Posterior vena cava (tissue), 2 donors: Measurements from ENCODE around the gene BRF1. TPM values are rescaled to one million over a fixed set of nuclear protein-coding genes. Genes with fewer than 3 reads are reported as not detected.

Experiments
- DNase-seq: peaks from one replicate; pipeline ENCODE4 v3.0.0-alpha.2; 2020; ENCODE audit warnings: low spot score
- intact Hi-C, 2 donors: fragments of 100-400 bp; cut with DNase I; formaldehyde crosslinking; loops; one replicate each; pipeline versions ENCODE4 v1.14.1 to v1.14.2; 2022 to 2023
- total RNA-seq, 2 donors: library from RNA; stranded (reverse); fragmentation: NEBNext Ultra II Directional; extraction: Animal tissue kit (Norgen Biotek cat#: 25700); gene quantifications; one replicate each; pipeline ENCODE4 v1.2.1, GENCODE V29; 2021
- donor health status: DM: yes; HTN: yes; CAD: no.
- donor health status: DM: yes; HTN: yes; CAD: no.

BRF1 gene
- total RNA-seq, 2 donors from 2014 or later = 18.8 to 19.4 TPM

DNA sequence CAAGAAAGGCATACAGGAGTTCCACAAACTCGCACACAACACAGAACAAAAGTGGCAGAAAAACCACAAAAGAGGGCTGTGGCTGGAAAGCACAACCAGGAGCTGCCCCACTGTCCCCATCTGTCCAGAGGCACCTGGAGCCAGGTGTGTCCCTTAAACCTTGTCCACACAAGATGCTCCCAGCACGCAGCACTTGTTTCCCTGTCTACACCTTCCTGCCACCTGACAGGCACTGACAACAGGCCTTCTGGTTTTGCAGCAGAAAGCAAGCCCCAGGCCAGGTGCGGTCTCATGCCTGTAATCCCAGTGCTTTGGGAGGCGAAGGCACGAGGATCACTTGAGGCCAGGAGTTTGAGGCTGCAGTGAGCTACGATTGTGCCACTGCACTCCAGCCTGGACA lies 48.9 kb downstream of the BRF1 start:
- intact Hi-C loops = no loop called here
- DNase-seq = peak; percentile 58

DNA sequence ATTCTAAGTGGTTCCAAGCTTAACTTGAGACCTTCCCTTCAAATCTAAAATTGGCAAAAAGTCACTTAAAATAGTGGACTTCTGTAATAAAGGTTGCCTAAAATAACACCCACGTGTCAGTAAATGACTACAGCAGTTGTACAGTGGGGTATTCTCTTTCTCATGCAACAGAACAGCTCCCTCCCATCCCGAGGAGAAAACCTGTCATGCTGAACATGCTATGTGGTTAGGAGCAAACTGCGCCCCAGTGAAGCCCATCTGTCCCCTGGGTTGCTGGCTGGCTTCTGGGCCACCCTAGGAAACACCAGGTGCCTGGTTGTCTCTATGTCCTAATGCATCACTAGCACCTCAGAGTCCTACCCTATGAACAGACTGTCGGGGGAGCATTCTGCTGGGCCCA lies 49.8 kb downstream of the BRF1 start:
- no peak for DNase-seq
- intact Hi-C loops = no loop called here

DNA sequence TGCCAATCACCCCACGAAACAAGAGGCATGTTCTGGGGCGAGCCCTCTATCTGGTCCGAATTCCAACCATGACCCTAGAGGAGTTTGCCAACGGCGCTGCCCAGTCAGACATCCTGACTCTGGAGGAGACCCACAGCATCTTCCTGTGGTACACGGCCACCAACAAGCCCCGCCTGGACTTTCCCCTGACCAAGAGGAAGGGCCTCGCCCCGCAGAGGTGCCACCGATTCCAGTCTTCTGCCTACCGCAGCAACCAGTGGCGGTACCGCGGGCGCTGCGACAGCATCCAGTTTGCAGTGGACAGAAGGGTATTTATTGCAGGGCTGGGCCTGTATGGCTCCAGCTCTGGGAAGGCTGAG lies 50.8 kb downstream of the BRF1 start:
- peak; percentile 72 for DNase-seq
- intact Hi-C loops = no loop called here

DNA sequence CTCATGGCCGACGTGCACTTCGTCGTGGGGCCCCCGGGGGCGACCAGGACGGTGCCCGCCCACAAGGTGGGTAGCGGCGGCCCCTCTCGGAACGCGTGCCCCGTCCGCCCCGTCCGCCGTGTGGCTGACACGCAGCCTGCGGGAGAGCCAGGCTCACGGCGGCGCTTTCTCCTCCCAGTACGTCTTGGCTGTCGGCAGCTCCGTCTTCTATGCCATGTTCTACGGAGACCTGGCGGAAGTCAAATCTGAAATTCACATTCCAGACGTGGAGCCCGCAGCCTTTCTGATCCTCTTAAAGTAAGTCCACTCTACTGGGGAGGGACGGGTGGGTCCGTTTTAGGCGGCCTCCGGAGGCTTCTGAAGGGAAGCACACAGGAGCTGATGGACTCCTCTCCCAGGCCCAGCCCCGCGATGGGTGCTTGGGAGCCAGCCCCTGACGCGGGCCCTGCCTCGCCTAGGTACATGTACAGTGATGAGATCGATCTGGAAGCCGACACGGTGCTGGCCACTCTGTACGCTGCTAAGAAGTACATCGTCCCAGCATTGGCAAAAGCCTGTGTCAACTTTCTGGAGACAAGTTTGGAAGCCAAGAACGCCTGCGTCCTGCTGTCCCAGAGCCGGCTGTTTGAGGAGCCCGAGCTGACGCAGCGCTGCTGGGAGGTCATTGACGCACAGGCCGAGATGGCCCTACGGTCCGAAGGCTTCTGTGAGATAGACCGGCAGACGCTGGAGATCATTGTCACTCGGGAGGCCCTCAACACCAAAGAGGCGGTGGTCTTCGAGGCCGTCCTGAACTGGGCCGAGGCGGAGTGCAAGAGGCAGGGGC lies 51.4 kb downstream of the BRF1 start:
- peak; percentile 85 for DNase-seq
- intact Hi-C loops = loop anchor here in 1 of 2 donors (5.0 kb wide), 1 partner anchor 47 kb away; no protein-coding TSS in a partner anchor

- intact Hi-C loops = loop anchor here in 1 of 2 donors (5.0 kb wide), 1 partner anchor 46 kb away; no protein-coding TSS in a partner anchor
- peak; percentile 95 for DNase-seq
These were observed 52.2 kb downstream of the BRF1 start, which contains the start of gene BTBD6 for GRCh38 chr14:105248368-105249181. TSS of gene BTBD6 (plus strand) at chr14:105248533. CDS start at chr14:105248712, 179 bp downstream.

DNA sequence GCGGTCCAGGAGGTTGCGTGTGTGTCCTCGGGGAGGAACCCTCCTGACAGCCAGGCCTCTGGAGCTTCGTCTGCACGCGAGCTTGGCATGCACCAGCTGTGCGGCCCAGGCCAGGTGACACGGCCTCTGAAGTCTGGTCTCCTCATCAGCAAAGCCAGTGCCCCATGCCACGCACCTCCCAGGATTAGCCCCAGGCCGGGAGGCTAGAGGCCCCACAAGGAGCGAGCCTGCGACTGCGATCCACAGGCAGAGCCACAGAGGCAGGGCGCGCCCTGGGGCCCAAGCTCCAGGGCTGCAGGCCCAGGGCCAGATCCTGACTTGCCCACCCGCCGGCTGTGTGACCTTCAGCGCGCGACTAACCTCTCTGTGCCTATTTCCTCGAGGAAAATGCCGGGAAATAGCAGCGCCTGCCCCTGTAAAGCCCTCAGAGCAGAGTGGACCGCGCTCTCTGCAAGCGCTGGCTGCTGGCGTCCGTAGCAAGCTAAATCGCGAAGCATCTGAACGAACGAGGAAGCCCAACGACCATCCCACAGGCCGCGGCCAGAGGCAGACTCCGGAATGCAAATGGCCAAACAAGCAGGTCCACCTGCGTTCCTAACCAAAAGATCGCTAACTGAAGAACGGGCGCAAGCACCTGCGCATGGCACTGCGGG lies 53.0 kb downstream of the BRF1 start:
- intact Hi-C loops = loop anchor here in 1 of 2 donors (5.0 kb wide), 1 partner anchor 46 kb away; no protein-coding TSS in a partner anchor
- peak; percentile 81 for DNase-seq

DNA sequence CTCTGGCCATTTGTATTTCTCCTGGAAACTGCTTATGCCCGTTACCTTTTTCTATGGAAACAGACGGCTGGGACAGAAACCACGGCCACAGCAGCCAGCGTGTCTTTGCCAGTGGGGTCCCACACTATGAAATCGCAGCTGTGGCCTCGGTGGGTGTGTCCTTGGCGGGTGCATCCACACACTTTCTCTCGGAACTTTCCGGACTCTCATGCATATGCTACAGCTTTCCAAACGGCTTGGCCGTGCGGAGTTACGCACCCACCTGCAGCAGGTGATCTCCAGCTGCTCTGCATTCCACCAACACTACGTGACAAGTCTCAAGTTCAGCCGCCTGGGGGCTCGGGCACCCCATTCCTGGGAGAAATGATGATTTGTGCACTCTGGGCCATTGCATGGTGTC lies 53.8 kb downstream of the BRF1 start:
- peak; percentile 62 for DNase-seq
- intact Hi-C loops = loop anchor here in 1 of 2 donors (5.0 kb wide), 1 partner anchor 45 kb away; no protein-coding TSS in a partner anchor

- no peak for DNase-seq
- intact Hi-C loops = no loop called here
These were observed 56.5 kb downstream of the BRF1 start for GRCh38 chr14:105244334-105244733.

DNA sequence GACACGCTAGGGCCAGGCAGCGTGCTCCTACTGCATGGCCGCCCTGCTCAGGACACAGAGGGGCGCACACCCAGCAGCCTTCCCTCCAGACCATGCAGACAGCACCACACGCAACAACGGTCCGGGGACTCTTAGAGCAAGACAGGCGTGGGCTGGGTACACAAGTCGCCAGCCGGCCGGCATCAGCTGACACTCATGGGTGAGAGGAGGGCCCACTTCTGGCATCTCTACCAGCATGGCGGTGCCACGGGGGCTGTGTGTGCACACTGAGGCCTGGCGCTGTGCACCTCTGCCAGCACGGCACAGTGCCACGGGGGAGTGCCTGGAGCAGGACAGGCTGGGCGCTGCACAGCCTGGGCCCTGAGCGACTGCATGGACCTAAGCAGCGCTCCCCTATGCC lies 59.2 kb downstream of the BRF1 start:
- intact Hi-C loops = no loop called here
- peak; percentile 54 for DNase-seq

GRCh38 chr14:105240811-105241576 lies 59.8 kb downstream of the BRF1 start:
- intact Hi-C loops = no loop called here
- DNase-seq = peak; percentile 73

- intact Hi-C loops = no loop called here
- DNase-seq = no peak
These were observed 71.6 kb downstream of the BRF1 start for GRCh38 chr14:105229099-105229655.

- DNase-seq = no peak
- intact Hi-C loops = no loop called here
These were observed 72.2 kb downstream of the BRF1 start for GRCh38 chr14:105228562-105228961.

GRCh38 chr14:105227346-105227745 lies 73.5 kb downstream of the BRF1 start:
- intact Hi-C loops = no loop called here
- no peak for DNase-seq

DNA sequence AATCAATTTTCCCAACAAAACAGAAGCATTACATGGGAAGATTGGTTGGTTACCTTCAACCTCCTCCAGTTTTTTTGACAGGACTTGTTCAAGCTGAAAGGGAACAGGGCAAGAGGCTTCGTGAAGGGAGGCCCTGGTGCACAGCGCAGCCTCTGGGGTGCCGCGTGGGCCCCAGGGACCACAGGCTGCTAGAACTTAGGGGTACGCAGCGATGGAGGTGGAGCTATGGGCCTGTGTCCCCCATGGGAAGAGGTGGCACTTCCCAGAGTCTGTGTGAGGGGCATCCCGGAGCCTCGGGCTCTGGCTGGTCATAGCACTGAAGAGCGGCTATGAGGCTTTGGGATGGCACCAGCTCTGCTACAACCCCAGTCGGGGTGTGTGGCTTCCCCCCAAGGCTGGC lies 74.6 kb downstream of the BRF1 start:
- intact Hi-C loops = no loop called here
- no peak for DNase-seq

- no peak for DNase-seq
- intact Hi-C loops = no loop called here
These were observed 75.8 kb downstream of the BRF1 start for GRCh38 chr14:105224845-105225570.

DNA sequence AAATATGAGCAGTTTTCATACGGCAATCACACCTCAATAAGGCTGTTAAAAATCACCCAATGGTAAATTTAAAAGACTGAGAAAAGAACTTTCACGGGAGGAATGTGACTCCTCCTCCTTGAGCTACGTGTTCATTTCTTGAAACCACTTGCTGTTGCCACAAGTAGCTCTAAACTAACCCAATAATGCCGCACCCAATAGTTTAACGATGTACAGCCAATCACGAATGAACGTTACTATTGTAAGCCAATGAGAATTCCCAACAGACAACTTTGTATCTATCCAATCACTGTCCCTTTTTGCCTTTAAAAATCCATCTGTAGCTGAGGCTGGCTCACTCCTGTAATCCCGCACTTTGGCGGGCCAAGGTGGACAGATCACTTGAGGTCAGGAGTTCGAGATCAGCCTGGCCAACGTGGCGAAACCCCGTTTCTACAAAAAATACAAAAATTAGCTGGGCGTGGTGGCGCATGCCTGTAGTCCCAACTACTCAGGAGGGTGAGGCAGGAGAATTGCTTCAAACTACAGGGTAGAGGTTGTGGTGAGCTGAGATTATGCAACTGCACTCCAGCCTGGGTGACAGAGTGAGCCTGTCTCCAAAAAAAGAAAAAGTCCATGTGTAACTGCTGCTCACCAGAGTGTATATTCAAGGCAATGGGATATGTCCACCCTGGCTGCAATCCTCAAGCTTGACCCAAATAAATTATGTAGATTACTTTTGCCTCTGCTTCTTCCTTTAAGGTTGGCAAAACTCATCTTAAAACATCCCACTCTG lies 76.8 kb downstream of the BRF1 start:
- intact Hi-C loops = no loop called here
- no peak for DNase-seq

GRCh38 chr14:105223260-105223659 lies 77.5 kb downstream of the BRF1 start:
- intact Hi-C loops = no loop called here
- DNase-seq = no peak
